GM12891 (cell line): ENCODE measurements around the gene AKAP9.

Experiments
- POLR2A ChIP-seq: IDR thresholded peaks from 2 replicates; pipeline ENCODE4 v1.6.1; 2011; ENCODE audit warnings: low read depth, low read length, control low read depth
- TAF1 ChIP-seq: IDR thresholded peaks from 2 replicates; pipeline ENCODE4 v1.6.1; 2011; ENCODE audit warnings: low read depth, low read length, control low read depth

- no peak for TF ChIP-seq TAF1
- TF ChIP-seq POLR2A, result no peak
These were observed 4.8 kb downstream of the AKAP9 start for GRCh38 chr7:91945476-91945875.
